ENCODE measurements around the gene ANP32E. TPM values are rescaled to one million over a fixed set of nuclear protein-coding genes. Genes with fewer than 3 reads are reported as not detected.
A peak's percentile ranks its signal among the peaks of the same experiment; 100 is the strongest.

Gene ANP32E
- total and polyA plus RNA-seq, 9 of the 15 experiments (the other 6 are each of a cell fraction or from before 2014, with no cell fraction given), result 60.4 to 197 (median 104) TPM

GRCh38 chr1:150186789-150187559 is 48.9 kb downstream of the ANP32E start (continued):
- TF ChIP-seq FOXP4 (CRISPR knock-in tag; IDR thresholded peaks at IDR 0.05; ENCODE audit: borderline replicate concordance) (no peak), SMAD2 (IDR thresholded peaks at IDR 0.05; ENCODE audit: low read depth, low read length) (no peak), HDAC2 (IDR thresholded peaks at IDR 0.05) (peak; percentile 58; the same call in 1 of the 2 replicates), REST (IDR thresholded peaks at IDR 0.05; ENCODE audit: borderline replicate concordance) (peak; percentile 46; the same call in 1 of the 2 replicates), REST (CRISPR knock-in tag; IDR thresholded peaks at IDR 0.05; ENCODE audit: low read depth) (no peak), BRD9 (IDR thresholded peaks at IDR 0.05; ENCODE audit: low read depth, partially characterized antibody) (peak; percentile 84), ARNT (IDR thresholded peaks at IDR 0.05) (0 out of 4 replicates have a peak, but pooled peaks of 1 of the 2 experiments have one; percentile 25), RBM22 (IDR thresholded peaks at IDR 0.05; ENCODE audit: low read depth, low read length, poor library complexity, severe bottlenecking) (no peak), ZNF174 (CRISPR knock-in tag; IDR thresholded peaks at IDR 0.05) (no peak), ZNF695 (CRISPR knock-in tag; IDR thresholded peaks at IDR 0.05) (no peak), SMARCA5 (IDR thresholded peaks at IDR 0.05) (peak; percentile 62), ARID1B (IDR thresholded peaks at IDR 0.05) (peak; percentile 27; the same call in 1 of the 2 replicates), PHF21A (IDR thresholded peaks at IDR 0.05; ENCODE audit: borderline replicate concordance, low read depth) (no peak), TEAD4 (IDR thresholded peaks at IDR 0.05; ENCODE audit: low read length) (no peak), TEAD4 (CRISPR knock-in tag; IDR thresholded peaks at IDR 0.05; ENCODE audit: borderline replicate concordance) (no peak), TBP (optimal IDR thresholded peaks at IDR 0.05; ENCODE audit: low read depth, low read length) (no peak), NR3C1 (CRISPR knock-in tag; IDR thresholded peaks at IDR 0.05) (no peak), ZBTB2 (IDR thresholded peaks at IDR 0.05) (no peak)

Data from K562 (cell line).